ENCODE data around the gene PIM3. TPM values are rescaled to one million over a fixed set of nuclear protein-coding genes. Genes with fewer than 3 reads are reported as not detected.

PIM3 gene
- total and polyA plus RNA-seq, 10 of the 15 experiments (the other 5 are each of a cell fraction or from before 2014, with no cell fraction given): 0.31 to 60.8 (median 12.4) TPM

DNA sequence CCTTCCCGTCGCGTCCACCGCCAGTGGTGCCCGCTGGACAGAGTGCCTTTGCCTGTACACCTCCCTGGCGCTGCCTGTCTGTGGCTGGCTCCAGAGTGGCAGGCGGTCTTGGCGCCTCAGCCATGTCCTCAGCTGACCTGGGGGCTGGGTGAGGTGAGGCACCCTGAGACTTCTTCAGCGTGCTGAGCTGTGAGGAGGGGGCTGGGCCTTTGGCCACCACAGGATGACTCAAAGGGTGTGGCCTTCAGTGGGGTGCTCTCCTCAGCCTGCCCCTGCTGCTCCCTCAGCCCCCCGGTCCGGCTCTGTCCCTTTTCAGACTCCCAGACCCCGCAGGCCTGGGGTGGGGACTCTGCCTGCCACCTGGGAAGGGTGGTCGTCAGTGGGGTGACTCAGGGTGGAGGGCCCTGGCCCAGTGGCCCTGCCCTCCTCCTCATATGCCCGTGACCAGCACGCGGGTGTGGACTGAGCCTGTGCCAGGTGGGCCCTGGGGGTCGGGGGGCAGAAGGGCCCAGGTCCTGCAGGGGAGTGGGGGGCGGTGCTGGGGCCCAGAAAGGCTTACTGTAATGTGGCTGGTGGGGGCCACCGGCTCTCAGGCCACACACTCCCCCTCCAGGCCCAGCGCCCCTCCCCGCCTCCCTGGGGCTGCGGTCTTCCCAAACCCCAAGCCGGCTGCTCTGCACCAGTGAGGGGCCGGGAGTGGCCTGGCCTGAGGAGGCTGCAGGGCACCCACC is 26.2 kb upstream of the PIM3 start (continued):
- TF ChIP-seq, protein P1, sequence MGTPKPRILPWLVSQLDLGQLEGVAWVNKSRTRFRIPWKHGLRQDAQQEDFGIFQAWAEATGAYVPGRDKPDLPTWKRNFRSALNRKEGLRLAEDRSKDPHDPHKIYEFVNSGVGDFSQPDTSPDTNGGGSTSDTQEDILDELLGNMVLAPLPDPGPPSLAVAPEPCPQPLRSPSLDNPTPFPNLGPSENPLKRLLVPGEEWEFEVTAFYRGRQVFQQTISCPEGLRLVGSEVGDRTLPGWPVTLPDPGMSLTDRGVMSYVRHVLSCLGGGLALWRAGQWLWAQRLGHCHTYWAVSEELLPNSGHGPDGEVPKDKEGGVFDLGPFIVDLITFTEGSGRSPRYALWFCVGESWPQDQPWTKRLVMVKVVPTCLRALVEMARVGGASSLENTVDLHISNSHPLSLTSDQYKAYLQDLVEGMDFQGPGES (IDR thresholded peaks at IDR 0.05): no peak
- no peak for TF ChIP-seq EP300 (IDR thresholded peaks at IDR 0.05; ENCODE audit: borderline replicate concordance in 1 of 2, control insufficient read depth in 1 of 2, low read depth in 2 of 2, low read length in 2 of 2)
- TF ChIP-seq IKZF2 (IDR thresholded peaks at IDR 0.05): no peak
- no peak for TF ChIP-seq MEF2B (IDR thresholded peaks at IDR 0.05; ENCODE audit: partially characterized antibody, poor library complexity, severe bottlenecking)
- TF ChIP-seq NFYB (IDR thresholded peaks at IDR 0.05; ENCODE audit: insufficient read depth, low read depth, low read length): no peak
- TF ChIP-seq ASH2L (IDR thresholded peaks at IDR 0.05; ENCODE audit: borderline replicate concordance, low read depth): no peak
- no peak for TF ChIP-seq FOS (IDR thresholded peaks at IDR 0.05; ENCODE audit: borderline replicate concordance, extremely low read depth, insufficient read length)
- TF ChIP-seq LARP7 (IDR thresholded peaks at IDR 0.05): no peak
- no peak for TF ChIP-seq ATF7 (IDR thresholded peaks at IDR 0.05; ENCODE audit: low read depth)
- TF ChIP-seq CHD2 (IDR thresholded peaks at IDR 0.05; ENCODE audit: borderline replicate concordance, low read depth, low read length): 0 out of 2 replicates have a peak, but pooled peaks have one; percentile 30
- no peak for TF ChIP-seq POLR2AphosphoS5 (IDR thresholded peaks at IDR 0.05; ENCODE audit: low read length)
- TF ChIP-seq BACH1 (IDR thresholded peaks at IDR 0.05; ENCODE audit: borderline replicate concordance): no peak
- no peak for TF ChIP-seq NR2C1 (IDR thresholded peaks at IDR 0.05)
